Measurements from ENCODE around the gene TBCD.

Gene TBCD

GRCh38 chr17:82858376-82859126 is 106.7 kb downstream of the TBCD start:
- no peak for DNase-seq (ENCODE audit: low read depth)

- peak; percentile 82 for DNase-seq (ENCODE audit: low read depth)
Measured at GRCh38 chr17:82859431-82860403, 107.9 kb downstream of the TBCD start.

- DNase-seq (ENCODE audit: low read depth): no peak
Measured at GRCh38 chr17:82860606-82861392, 108.9 kb downstream of the TBCD start.

GRCh38 chr17:82861393-82861775 is 109.5 kb downstream of the TBCD start:
- no peak for DNase-seq (ENCODE audit: low read depth)

- DNase-seq (ENCODE audit: low read depth): no peak
Measured at GRCh38 chr17:82862191-82862590, 110.3 kb downstream of the TBCD start.

- DNase-seq (ENCODE audit: low read depth): no peak
Measured at GRCh38 chr17:82862737-82863382, 111.0 kb downstream of the TBCD start.

GRCh38 chr17:82863383-82863940 is 111.6 kb downstream of the TBCD start:
- no peak for DNase-seq (ENCODE audit: low read depth)

GRCh38 chr17:82863941-82864712 is 112.3 kb downstream of the TBCD start:
- DNase-seq (ENCODE audit: low read depth): peak; percentile 81

- DNase-seq (ENCODE audit: low read depth): no peak
Measured at GRCh38 chr17:82864713-82865248, 112.9 kb downstream of the TBCD start.

GRCh38 chr17:82865274-82865673 is 113.4 kb downstream of the TBCD start:
- DNase-seq (ENCODE audit: low read depth): no peak

GRCh38 chr17:82865774-82866395 is 114.0 kb downstream of the TBCD start:
- no peak for DNase-seq (ENCODE audit: low read depth)

GRCh38 chr17:82866590-82867191 is 114.8 kb downstream of the TBCD start:
- peak; percentile 84 for DNase-seq (ENCODE audit: low read depth)

GRCh38 chr17:82867763-82868325 is 116.0 kb downstream of the TBCD start:
- DNase-seq (ENCODE audit: low read depth): no peak

- DNase-seq (ENCODE audit: low read depth): no peak
Measured at GRCh38 chr17:82868715-82869131, 116.9 kb downstream of the TBCD start.

- no peak for DNase-seq (ENCODE audit: low read depth)
Measured at GRCh38 chr17:82869536-82869935, 117.7 kb downstream of the TBCD start.

GRCh38 chr17:82870091-82870491 is 118.2 kb downstream of the TBCD start:
- DNase-seq (ENCODE audit: low read depth): no peak

- no peak for DNase-seq (ENCODE audit: low read depth)
Measured at GRCh38 chr17:82870541-82870940, 118.7 kb downstream of the TBCD start.

- DNase-seq (ENCODE audit: low read depth): no peak
Measured at GRCh38 chr17:82871056-82871775, 119.4 kb downstream of the TBCD start.

All from iris pigment epithelial cell (primary cell).